Eye (tissue), 1 donor: ENCODE data around the gene ADARB2.

Experiments used
- DNase-seq: peaks from one replicate; pipeline ENCODE4 v3.0.0-alpha.2; 2015

ADARB2 gene

DNA sequence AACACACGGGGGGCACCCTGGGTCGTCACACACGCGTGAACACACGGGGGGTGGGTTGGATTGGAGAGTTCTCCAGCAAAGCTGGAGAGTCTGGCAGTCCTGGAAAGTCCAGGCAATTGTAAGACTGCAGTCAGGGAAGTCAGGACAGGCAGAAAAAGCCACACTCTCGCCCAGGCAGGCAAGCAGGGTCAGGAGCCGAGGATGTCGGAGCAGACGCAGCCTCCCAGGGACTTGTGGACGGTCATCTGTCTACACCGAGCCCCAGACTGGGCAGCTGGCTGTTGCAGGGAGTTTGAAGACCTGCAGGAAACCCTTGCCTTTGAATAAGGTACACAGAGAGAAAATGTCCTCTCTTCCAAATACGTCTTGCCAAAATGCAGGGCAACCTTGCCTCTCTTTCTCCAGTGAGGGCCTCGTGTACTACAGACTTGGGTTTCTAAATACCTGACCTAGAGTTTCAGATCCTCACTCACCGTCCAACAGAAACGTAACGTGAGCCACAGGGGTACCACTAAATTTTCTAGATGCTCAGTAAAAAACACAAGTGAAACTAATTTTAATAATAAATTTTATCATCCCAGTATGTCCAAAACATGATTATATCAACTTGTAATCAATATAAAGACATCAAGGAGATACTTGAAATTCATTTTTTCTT lies 176.7 kb downstream of the ADARB2 start:
- no peak for DNase-seq

GRCh38 chr10:1559761-1560160 lies 177.6 kb downstream of the ADARB2 start:
- no peak for DNase-seq

DNA sequence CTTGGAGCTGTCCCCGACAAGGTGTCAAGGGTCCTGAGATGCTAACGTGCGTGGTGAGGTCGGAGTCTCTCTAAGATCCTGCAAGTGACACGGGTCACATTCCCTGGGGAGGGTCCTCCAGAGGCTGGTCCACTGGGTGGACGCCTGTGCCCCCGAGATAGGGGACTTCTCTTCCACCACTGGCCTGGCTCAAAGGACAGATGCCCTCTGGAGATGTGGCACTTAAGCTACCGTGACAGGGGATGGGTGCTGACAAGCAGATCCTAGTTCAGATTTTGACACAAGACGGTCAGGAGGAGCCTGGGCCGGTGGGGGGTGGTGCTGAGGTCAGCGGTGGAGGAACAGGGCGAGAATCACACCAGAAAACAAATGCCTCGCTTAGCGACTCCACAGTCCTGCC lies 178.0 kb downstream of the ADARB2 start:
- no peak for DNase-seq

- peak; percentile 50 for DNase-seq
These were observed 178.4 kb downstream of the ADARB2 start for GRCh38 chr10:1558906-1559305.

GRCh38 chr10:1557081-1557480 lies 180.2 kb downstream of the ADARB2 start:
- no peak for DNase-seq

DNA sequence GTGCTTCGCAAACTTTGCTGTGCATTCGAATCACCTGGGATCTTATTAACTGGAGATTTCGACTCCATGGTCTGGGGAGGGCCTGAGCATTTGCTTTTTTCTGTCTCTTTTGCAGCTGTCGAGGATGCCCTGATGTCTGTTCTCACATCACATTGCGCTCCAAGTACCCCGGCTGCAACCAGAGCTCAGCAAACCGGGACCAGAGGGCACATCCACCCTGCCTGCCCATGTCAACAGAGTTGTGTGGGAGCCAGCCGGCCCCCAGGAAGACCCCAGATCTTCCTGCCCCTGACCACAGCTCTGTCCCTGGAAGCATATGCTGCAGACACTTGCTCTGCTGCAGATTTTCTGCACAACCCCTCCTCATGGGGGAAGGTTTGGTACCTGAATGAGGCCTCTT lies 180.8 kb downstream of the ADARB2 start:
- DNase-seq: no peak

- no peak for DNase-seq
These were observed 183.4 kb downstream of the ADARB2 start for GRCh38 chr10:1553951-1554350.

GRCh38 chr10:1552881-1553670 lies 184.2 kb downstream of the ADARB2 start:
- DNase-seq: no peak

GRCh38 chr10:1552406-1552805 lies 184.9 kb downstream of the ADARB2 start:
- peak; percentile 29 for DNase-seq

GRCh38 chr10:1551636-1552338 lies 185.5 kb downstream of the ADARB2 start:
- peak; percentile 37 for DNase-seq

DNA sequence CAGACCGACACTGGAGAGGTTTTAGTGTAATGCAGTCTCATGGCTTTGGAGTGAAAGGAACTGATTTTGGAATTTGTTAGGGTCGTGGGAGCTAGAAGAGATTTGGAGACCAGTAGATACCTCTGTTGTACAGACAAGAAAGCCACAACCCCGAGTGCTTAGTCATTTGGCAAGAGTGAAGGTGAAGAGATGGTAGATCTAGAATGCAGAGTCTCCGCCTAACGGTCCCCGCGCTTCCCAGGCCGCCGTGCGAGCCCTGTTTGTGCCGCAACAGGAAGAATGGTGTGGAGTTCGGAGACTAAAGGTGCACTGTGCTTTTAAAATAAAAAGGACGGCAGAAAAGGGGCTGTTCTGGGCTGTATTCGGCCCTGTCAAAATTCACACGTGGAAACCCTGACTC lies 186.7 kb downstream of the ADARB2 start:
- DNase-seq: no peak

- DNase-seq: no peak
These were observed 187.1 kb downstream of the ADARB2 start for GRCh38 chr10:1550291-1550595.

GRCh38 chr10:1549591-1550290 lies 187.6 kb downstream of the ADARB2 start:
- DNase-seq: no peak

GRCh38 chr10:1548596-1548995 lies 188.7 kb downstream of the ADARB2 start:
- DNase-seq: no peak

DNA sequence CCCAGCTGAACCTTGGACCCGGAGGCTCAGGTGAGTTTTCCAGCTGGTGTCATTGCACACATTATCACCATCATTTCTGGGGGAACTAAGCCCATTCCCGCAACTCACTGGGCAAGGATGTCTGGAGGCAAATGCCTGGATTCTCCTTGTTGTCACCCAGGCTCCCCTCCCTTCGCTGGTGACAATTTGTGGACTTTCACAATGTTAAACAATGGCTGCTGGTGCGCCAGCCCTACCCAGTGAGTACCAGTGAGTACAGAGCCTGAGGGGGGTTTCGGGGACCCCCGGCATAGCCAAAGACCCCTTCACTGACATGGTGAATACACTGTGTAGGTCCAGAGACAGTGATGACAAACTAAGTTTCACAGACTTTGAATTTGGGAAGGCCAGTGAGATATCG lies 189.2 kb downstream of the ADARB2 start:
- no peak for DNase-seq

DNA sequence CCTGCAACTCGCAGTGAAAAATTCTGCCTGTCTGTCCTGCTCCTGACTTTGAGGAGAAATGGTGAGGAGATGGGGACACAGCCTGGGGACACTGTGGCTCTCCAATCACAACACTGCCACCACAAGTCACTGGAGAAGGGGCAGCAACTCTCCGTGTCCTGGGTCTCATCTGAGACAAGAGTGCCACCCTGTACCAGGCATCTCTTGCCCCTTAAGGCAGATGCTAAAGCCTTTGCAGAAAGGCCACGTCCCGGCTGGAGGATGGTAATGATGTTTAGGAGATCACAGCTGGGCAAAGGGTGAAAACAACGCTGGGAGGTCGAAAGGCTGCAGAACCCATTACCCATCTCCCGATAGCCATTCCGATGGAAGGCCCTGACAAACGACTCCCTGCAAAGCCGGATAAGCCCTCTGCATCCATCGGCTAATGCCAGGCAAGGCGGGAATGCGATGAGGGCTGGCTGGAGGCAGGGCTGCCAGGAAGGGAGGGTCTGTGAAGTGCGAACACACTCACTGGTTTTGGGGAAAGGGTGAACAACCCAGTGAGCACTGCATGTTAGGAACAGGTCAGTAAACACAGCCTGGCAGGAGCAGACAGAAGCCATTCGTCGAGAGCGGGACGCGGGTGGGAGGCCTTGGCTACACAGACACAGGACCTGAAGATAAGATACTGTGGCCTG lies 190.8 kb downstream of the ADARB2 start:
- DNase-seq: no peak

DNA sequence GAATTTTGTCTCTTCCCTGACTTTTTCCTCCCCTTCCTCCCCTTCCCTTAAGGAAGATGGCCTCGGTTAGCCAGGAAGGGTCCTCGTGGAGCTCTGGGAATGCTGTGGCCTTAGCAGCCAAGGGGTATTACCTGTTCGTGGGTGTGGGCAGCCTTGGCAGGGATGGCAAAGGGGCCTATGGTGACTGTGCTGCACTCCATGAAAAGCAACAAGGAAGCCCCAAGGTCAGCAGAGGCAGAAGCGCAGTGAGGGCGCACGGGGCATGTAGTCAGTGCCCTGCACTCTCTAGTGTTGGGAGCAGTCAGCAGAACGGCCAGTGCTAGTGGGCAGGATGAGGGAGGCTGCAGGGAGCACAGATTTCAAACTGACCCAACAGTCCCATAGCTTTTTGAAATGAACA lies 191.8 kb downstream of the ADARB2 start:
- no peak for DNase-seq

- DNase-seq: no peak
These were observed 192.4 kb downstream of the ADARB2 start for GRCh38 chr10:1544929-1545328.

DNA sequence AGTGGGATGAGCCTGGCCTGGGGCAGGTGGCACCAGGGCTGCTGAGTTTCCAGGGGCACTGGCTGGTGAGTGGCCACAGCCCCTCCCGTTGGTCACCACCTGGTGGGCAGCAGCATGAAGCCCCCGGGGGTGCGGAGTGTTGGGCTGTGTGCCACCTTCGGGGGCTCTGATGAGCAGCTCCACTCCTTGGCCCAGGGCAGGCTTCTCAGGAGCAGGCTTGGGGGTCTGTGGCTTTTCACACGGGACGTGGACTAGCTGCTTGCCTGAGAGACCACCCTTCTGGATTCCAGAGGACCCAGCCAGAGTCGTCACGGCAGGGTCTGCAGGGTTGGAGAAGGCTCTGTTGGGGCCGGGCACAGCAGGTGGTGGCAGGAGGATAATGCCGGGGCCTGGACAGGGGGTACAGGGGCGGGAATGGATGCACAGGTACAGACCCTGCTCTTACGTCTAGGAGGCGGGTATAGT lies 193.1 kb downstream of the ADARB2 start:
- no peak for DNase-seq

- DNase-seq: no peak
These were observed 193.7 kb downstream of the ADARB2 start for GRCh38 chr10:1543596-1543995.

GRCh38 chr10:1542941-1543340 lies 194.4 kb downstream of the ADARB2 start:
- no peak for DNase-seq

DNA sequence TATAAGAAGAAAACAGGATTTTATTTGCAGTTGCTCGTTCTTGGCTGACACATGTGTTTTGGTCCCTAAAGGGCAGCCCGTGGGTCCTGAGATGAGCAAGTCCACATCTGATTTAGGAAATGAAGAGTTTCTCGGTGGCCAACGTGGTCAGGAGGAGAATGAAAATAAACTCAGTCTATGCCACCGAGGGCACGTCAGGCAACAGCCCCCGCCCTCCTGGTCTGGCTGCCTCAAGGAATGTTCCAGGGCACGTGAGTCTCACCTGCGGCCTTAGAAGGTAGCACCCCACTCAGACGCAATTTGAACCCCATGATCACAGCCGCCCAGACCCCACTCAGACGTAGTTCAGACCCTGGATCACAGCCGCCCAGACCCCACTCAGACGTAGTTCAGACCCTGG lies 197.2 kb downstream of the ADARB2 start:
- no peak for DNase-seq

GRCh38 chr10:1539216-1539615 lies 198.1 kb downstream of the ADARB2 start:
- no peak for DNase-seq
